Fibroblast of lung (primary cell): ENCODE results near the gene SLC29A4. TPM values are rescaled to one million over a fixed set of nuclear protein-coding genes. Genes with fewer than 3 reads are reported as not detected.

ENCODE experiments used
- DNase-seq, 2 donors: peaks; one replicate each; pipeline versions ENCODE4 v3.0.0 to v3.0.0-alpha.2; 2010; ENCODE audit warnings: low read depth in 2 of 2
- H2AFZ ChIP-seq: 2 replicates; pipeline ENCODE4 v1.5.1; 2012; ENCODE audit warnings: low read length, control low read depth, inconsistent platforms
- H3K27ac ChIP-seq: 2 replicates; pipeline ENCODE4 v1.5.1; 2011; ENCODE audit warnings: low read length, control low read depth; ENCODE audit not compliant: insufficient read depth
- H3K27me3 ChIP-seq: 2 replicates; pipeline ENCODE4 v1.5.1; 2011; ENCODE audit warnings: mild to moderate bottlenecking, low read length; ENCODE audit not compliant: control insufficient read depth, insufficient read depth
- H3K36me3 ChIP-seq: 2 replicates; pipeline ENCODE4 v1.5.1; 2011; ENCODE audit warnings: low read length; ENCODE audit not compliant: control insufficient read depth, insufficient read depth
- H3K4me1 ChIP-seq: 2 replicates; pipeline ENCODE4 v1.5.1; 2011; ENCODE audit warnings: low read length; ENCODE audit not compliant: control insufficient read depth, insufficient read depth; ENCODE audit errors: extremely low read depth
- H3K4me2 ChIP-seq: 2 replicates; pipeline ENCODE4 v1.5.1; 2011; ENCODE audit warnings: low read length, control low read depth; ENCODE audit not compliant: insufficient read depth; ENCODE audit errors: extremely low read depth
- H3K4me3 ChIP-seq, 4 experiments: fragments of 200-600 bp in 1 of 4; sonication (generic) in 1 of 4; replicated peaks in 1 of 4; 2 replicates each; pipeline ENCODE4 v1.5.1; 2011 to 2016; ENCODE audit warnings: low read length in 4 of 4, low read depth in 3 of 4, mild to moderate bottlenecking in 3 of 4, control low read depth in 2 of 4, inconsistent platforms in 1 of 4, mixed read lengths in 1 of 4; ENCODE audit not compliant: insufficient read depth in 1 of 4; ENCODE audit errors: control extremely low read depth in 1 of 4
- H3K79me2 ChIP-seq: 2 replicates; pipeline ENCODE4 v1.5.1; 2012; ENCODE audit warnings: mild to moderate bottlenecking, low read length, inconsistent platforms; ENCODE audit not compliant: control insufficient read depth, insufficient read depth
- H3K9ac ChIP-seq: 2 replicates; pipeline ENCODE4 v1.5.1; 2011; ENCODE audit warnings: mild to moderate bottlenecking, low read length, control low read depth; ENCODE audit not compliant: insufficient read depth
- H3K9me3 ChIP-seq: 2 replicates; pipeline ENCODE4 v1.5.1; 2012; ENCODE audit warnings: low read depth, low read length; ENCODE audit not compliant: control insufficient read depth, insufficient read depth
- H4K20me1 ChIP-seq: 2 replicates; pipeline ENCODE4 v1.5.1; 2011; ENCODE audit warnings: low read length; ENCODE audit not compliant: control insufficient read depth, insufficient read depth; ENCODE audit errors: extremely low read depth
- EZH2 ChIP-seq: IDR thresholded peaks from 2 replicates; pipeline ENCODE4 v1.5.1; 2012; ENCODE audit warnings: low read length, control low read depth, mild to moderate bottlenecking; ENCODE audit errors: missing control alignments
- polyA plus RNA-seq, 2 donors: library from polyadenylated mRNA; depleted of rRNA in 1 of 2; stranded (reverse) in 1 of 2; unstranded in 1 of 2; fragments of >200 nt; gene quantifications; 2 replicates each; pipeline ENCODE4 v1.2.1, GENCODE V29; 2011 to 2012; ENCODE audit warnings: missing spikeins in 1 of 2
- total RNA-seq: library from RNA; depleted of rRNA; stranded (reverse); fragments of >200 nt; gene quantifications from 2 replicates; pipeline ENCODE4 v1.2.1, GENCODE V29; 2014
- TF ChIP-seq, protein P1 (sequence below), 2 donors: IDR thresholded peaks in 1 of 2; conservative IDR thresholded peaks in 1 of 2; 1 replicate in 1 of 2; 2 replicates in 1 of 2; pipeline ENCODE4 v1.5.1; 2011 to 2012; ENCODE audit warnings: low read length in 2 of 2, control low read depth in 1 of 2, inconsistent platforms in 1 of 2, low read depth in 1 of 2, mild to moderate bottlenecking in 1 of 2

SLC29A4 gene
- total and polyA plus RNA-seq, 2 donors (not counting 1 experiment from before 2014, with no cell fraction given): 1.0 to 5.1 TPM

GRCh38 chr7:5237286-5237685 is 45.5 kb upstream of the SLC29A4 start:
- Histone ChIP-seq H4K20me1 (no peaks in the 10 kb centered on the region), H3K4me2 (peak overlapping the region; percentile 81), H3K4me3 (peak overlapping the region in 2 of 4 experiments; percentile 3 to 41), H3K9me3 (no peaks in the 10 kb centered on the region), H3K27ac (no peak overlapping the region), H3K79me2 (no peaks in the 10 kb centered on the region), H3K4me1 (peaks cover 7% of the 10 kb centered on the region), H3K36me3 (peaks cover 2% of the 10 kb centered on the region), H3K9ac (no peak overlapping the region), H2AFZ (peak overlapping the region; percentile 39), H3K27me3 (no peaks in the 10 kb centered on the region)
- DNase-seq: peak; percentile 39 to 87
- TF ChIP-seq EZH2: no peak
- TF ChIP-seq, protein P1, sequence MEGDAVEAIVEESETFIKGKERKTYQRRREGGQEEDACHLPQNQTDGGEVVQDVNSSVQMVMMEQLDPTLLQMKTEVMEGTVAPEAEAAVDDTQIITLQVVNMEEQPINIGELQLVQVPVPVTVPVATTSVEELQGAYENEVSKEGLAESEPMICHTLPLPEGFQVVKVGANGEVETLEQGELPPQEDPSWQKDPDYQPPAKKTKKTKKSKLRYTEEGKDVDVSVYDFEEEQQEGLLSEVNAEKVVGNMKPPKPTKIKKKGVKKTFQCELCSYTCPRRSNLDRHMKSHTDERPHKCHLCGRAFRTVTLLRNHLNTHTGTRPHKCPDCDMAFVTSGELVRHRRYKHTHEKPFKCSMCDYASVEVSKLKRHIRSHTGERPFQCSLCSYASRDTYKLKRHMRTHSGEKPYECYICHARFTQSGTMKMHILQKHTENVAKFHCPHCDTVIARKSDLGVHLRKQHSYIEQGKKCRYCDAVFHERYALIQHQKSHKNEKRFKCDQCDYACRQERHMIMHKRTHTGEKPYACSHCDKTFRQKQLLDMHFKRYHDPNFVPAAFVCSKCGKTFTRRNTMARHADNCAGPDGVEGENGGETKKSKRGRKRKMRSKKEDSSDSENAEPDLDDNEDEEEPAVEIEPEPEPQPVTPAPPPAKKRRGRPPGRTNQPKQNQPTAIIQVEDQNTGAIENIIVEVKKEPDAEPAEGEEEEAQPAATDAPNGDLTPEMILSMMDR (conservative IDR thresholded peaks at IDR 0.05 in 1 of 2, IDR thresholded peaks at IDR 0.05 in 1 of 2; ENCODE audit: low read depth in 1 of 2, low read length in 2 of 2): no peak

- H2AFZ ChIP-seq: no peak overlapping the region
- no peak overlapping the region for H3K4me2 ChIP-seq
- H3K36me3 ChIP-seq: no peaks in the 10 kb centered on the region
- H3K79me2 ChIP-seq: no peaks in the 10 kb centered on the region
- H3K27ac ChIP-seq: no peak overlapping the region
- peaks cover 7% of the 10 kb centered on the region for H3K4me1 ChIP-seq
- H4K20me1 ChIP-seq: no peaks in the 10 kb centered on the region
- H3K4me3 ChIP-seq: no peak overlapping the region
- no peak overlapping the region for H3K9ac ChIP-seq
- DNase-seq: no peak
- H3K27me3 ChIP-seq: no peaks in the 10 kb centered on the region
- no peaks in the 10 kb centered on the region for H3K9me3 ChIP-seq
- TF ChIP-seq EZH2: no peak
- TF ChIP-seq, protein P1 (conservative IDR thresholded peaks at IDR 0.05 in 1 of 2, IDR thresholded peaks at IDR 0.05 in 1 of 2; ENCODE audit: low read depth in 1 of 2, low read length in 2 of 2): no peak
These were observed 44.2 kb upstream of the SLC29A4 start for GRCh38 chr7:5238500-5238899.

DNA sequence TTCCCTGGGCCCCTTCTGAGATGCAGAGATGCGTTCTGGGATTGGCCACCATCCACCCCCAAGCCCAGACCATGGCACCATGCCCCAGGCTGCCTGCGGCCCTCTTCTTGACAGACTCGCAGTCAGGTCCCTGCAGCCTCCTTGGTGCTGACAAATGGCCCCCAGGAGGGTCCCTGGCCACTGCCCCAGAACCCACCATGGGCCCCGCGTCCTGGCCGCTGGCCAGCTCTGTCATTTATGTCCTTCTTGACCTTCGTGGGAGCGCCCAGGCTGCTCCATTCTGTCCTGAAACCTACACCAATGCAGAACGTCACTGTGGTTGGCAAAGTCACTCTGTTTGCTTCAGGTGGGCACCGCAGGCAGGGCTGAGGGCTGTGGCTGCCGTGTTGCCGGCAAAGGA is 39.5 kb upstream of the SLC29A4 start:
- Histone ChIP-seq H2AFZ (no peak overlapping the region), H3K27ac (no peak overlapping the region), H3K9me3 (no peaks in the 10 kb centered on the region), H3K9ac (no peak overlapping the region), H3K27me3 (no peaks in the 10 kb centered on the region), H3K79me2 (no peaks in the 10 kb centered on the region), H3K4me1 (peaks cover 4% of the 10 kb centered on the region), H3K36me3 (no peaks in the 10 kb centered on the region), H4K20me1 (no peaks in the 10 kb centered on the region), H3K4me2 (no peak overlapping the region), H3K4me3 (no peak overlapping the region)
- no peak for DNase-seq
- TF ChIP-seq EZH2: no peak
